ENCODE data around the gene VIPR1.

- no peak for TF ChIP-seq FOXM1 (IDR thresholded peaks at IDR 0.05; ENCODE audit: low read depth)
- TF ChIP-seq POLR2AphosphoS5 (IDR thresholded peaks at IDR 0.05; ENCODE audit: low read depth, low read length), result no peak
- TF ChIP-seq YY1 (IDR thresholded peaks at IDR 0.05; ENCODE audit: low read depth), result no peak
- TF ChIP-seq, protein P1, sequence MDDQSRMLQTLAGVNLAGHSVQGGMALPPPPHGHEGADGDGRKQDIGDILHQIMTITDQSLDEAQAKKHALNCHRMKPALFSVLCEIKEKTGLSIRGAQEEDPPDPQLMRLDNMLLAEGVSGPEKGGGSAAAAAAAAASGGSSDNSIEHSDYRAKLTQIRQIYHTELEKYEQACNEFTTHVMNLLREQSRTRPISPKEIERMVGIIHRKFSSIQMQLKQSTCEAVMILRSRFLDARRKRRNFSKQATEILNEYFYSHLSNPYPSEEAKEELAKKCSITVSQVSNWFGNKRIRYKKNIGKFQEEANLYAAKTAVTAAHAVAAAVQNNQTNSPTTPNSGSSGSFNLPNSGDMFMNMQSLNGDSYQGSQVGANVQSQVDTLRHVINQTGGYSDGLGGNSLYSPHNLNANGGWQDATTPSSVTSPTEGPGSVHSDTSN (IDR thresholded peaks at IDR 0.05), result no peak
These were observed 38.6 kb downstream of the VIPR1 start for GRCh38 chr3:42541079-42541478.

Measured in SK-N-SH (cell line).